Mesendoderm (in vitro differentiated cells): ENCODE results near the gene JAKMIP1.
A peak's percentile ranks its signal among the peaks of the same experiment; 100 is the strongest.

Source experiments
- DNase-seq: peaks from one replicate; pipeline ENCODE4 v3.0.0; 2013
- H2AK5ac ChIP-seq: 2 replicates; pipeline ENCODE4 v1.6.1; 2013; ENCODE audit warnings: low read length, inconsistent platforms
- H2BK120ac ChIP-seq: 2 replicates; pipeline ENCODE4 v1.6.1; 2013; ENCODE audit warnings: low read depth, mild to moderate bottlenecking, low read length, moderate library complexity, mixed read lengths
- H2BK15ac ChIP-seq: replicated peaks from 2 replicates; pipeline ENCODE4 v1.6.1; 2013; ENCODE audit warnings: low read depth, mild to moderate bottlenecking, moderate library complexity
- H2BK5ac ChIP-seq: 2 replicates; pipeline ENCODE4 v1.6.1; 2013; ENCODE audit warnings: low read length, inconsistent platforms
- H3K18ac ChIP-seq: 2 replicates; pipeline ENCODE4 v1.6.1; 2013; ENCODE audit warnings: mild to moderate bottlenecking, low read length, mixed read lengths
- H3K23ac ChIP-seq: one replicate; pipeline ENCODE4 v1.6.1; 2013; ENCODE audit warnings: low read length
- H3K27ac ChIP-seq: 2 replicates; pipeline ENCODE4 v1.5.1; 2013; ENCODE audit warnings: low read depth, mild to moderate bottlenecking, inconsistent platforms, low read length, moderate library complexity
- H3K27me3 ChIP-seq: 2 replicates; pipeline ENCODE4 v1.6.1; 2013; ENCODE audit warnings: low read length, control low read depth, mild to moderate bottlenecking, inconsistent platforms; ENCODE audit not compliant: insufficient read depth, poor library complexity
- H3K36me3 ChIP-seq: 2 replicates; pipeline ENCODE4 v1.6.1; 2013; ENCODE audit warnings: low read length, inconsistent platforms; ENCODE audit not compliant: control insufficient read depth, insufficient read depth
- H3K4ac ChIP-seq: one replicate; pipeline ENCODE4 v1.6.1; 2013; ENCODE audit warnings: low read depth, mild to moderate bottlenecking, low read length, moderate library complexity
- H3K4me1 ChIP-seq: 2 replicates; pipeline ENCODE4 v1.6.1; 2013; ENCODE audit warnings: low read depth, low read length, inconsistent platforms; ENCODE audit not compliant: control insufficient read depth
- H3K4me2 ChIP-seq: 2 replicates; pipeline ENCODE4 v1.6.1; 2013; ENCODE audit warnings: low read length
- H3K4me3 ChIP-seq: 2 replicates; pipeline ENCODE4 v1.5.1; 2013; ENCODE audit warnings: mild to moderate bottlenecking, low read length
- H3K56ac ChIP-seq: one replicate; pipeline ENCODE4 v1.6.1; 2013; ENCODE audit warnings: low read length
- H3K79me1 ChIP-seq: 2 replicates; pipeline ENCODE4 v1.6.1; 2013; ENCODE audit warnings: low read length, inconsistent platforms
- H3K79me2 ChIP-seq: 2 replicates; pipeline ENCODE4 v1.6.1; 2013; ENCODE audit warnings: mild to moderate bottlenecking, low read length; ENCODE audit not compliant: control insufficient read depth, insufficient read depth
- H3K9ac ChIP-seq: 2 replicates; pipeline ENCODE4 v1.6.1; 2013; ENCODE audit warnings: low read length, inconsistent platforms
- H4K5ac ChIP-seq: one replicate; pipeline ENCODE4 v1.6.1; 2013; ENCODE audit warnings: low read length
- H4K8ac ChIP-seq: one replicate; pipeline ENCODE4 v1.6.1; 2013; ENCODE audit warnings: low read depth, mild to moderate bottlenecking, control low read depth, low read length, moderate library complexity
- WGBS: extraction: QIAGEN DNeasy Blood & Tissue Kit; methylation state at CpG from one replicate; pipeline ENCODE4 v1.1.7; 2013; ENCODE audit warnings: low lambda C conversion rate, missing lambda C conversion rate; ENCODE audit not compliant: insufficient coverage; ENCODE audit errors: extremely low coverage; 5-methylcytosine and 5-hydroxymethylcytosine counted together

JAKMIP1 gene

GRCh38 chr4:6197433-6198174 is 2.7 kb downstream of the JAKMIP1 start:
- no peak overlapping the region for H3K4ac ChIP-seq
- H3K9ac ChIP-seq: peak overlapping the region; percentile 79
- H2BK5ac ChIP-seq: peak overlapping the region; percentile 20
- H3K4me2 ChIP-seq: no peak overlapping the region
- H3K79me1 ChIP-seq: peaks cover 8% of the 10 kb centered on the region
- no peak overlapping the region for H3K4me3 ChIP-seq
- no peaks in the 10 kb centered on the region for H3K36me3 ChIP-seq
- H4K5ac ChIP-seq: no peak overlapping the region
- peak overlapping the region; percentile 66 for H3K18ac ChIP-seq
- peaks cover 16% of the 10 kb centered on the region for H3K4me1 ChIP-seq
- no peak overlapping the region for H3K23ac ChIP-seq
- H4K8ac ChIP-seq: no peak overlapping the region
- H3K79me2 ChIP-seq: peaks cover 10% of the 10 kb centered on the region
- H2AK5ac ChIP-seq: no peak overlapping the region
- H2BK15ac ChIP-seq: no peak overlapping the region
- H2BK120ac ChIP-seq: no peak overlapping the region
- WGBS: no CpG with 5 or more reads among the region's 9 CpGs
- peak overlapping the region; percentile 93 for H3K56ac ChIP-seq
- H3K27ac ChIP-seq: no peak overlapping the region
- DNase-seq: no peak
- no peaks in the 10 kb centered on the region for H3K27me3 ChIP-seq

- Histone ChIP-seq H3K56ac (peak overlapping the region; percentile 64), H3K27me3 (no peaks in the 10 kb centered on the region), H3K4me3 (no peak overlapping the region), H3K79me2 (peaks cover 10% of the 10 kb centered on the region), H2BK5ac (peak overlapping the region; percentile 56), H4K5ac (no peak overlapping the region), H3K9ac (no peak overlapping the region), H2BK120ac (no peak overlapping the region), H2BK15ac (no peak overlapping the region), H3K4ac (peak overlapping the region; percentile 7), H3K79me1 (peaks cover 8% of the 10 kb centered on the region), H3K18ac (no peak overlapping the region), H3K23ac (peak overlapping the region; percentile 9), H4K8ac (no peak overlapping the region), H2AK5ac (peak overlapping the region; percentile 73), H3K36me3 (no peaks in the 10 kb centered on the region), H3K4me1 (peaks cover 16% of the 10 kb centered on the region), H3K4me2 (no peak overlapping the region), H3K27ac (peak overlapping the region; percentile 6)
- DNase-seq: no peak
- WGBS: no CpG with 5 or more reads among the region's 11 CpGs
Observed at GRCh38 chr4:6196871-6197270, 3.5 kb downstream of the JAKMIP1 start.

GRCh38 chr4:6196324-6196723 is 4.0 kb downstream of the JAKMIP1 start:
- no CpG with 5 or more reads among the region's 8 CpGs for WGBS
- Histone ChIP-seq H3K79me2 (peaks cover 10% of the 10 kb centered on the region), H2BK15ac (no peak overlapping the region), H3K4me3 (no peak overlapping the region), H3K56ac (peak overlapping the region; percentile 73), H3K27me3 (no peaks in the 10 kb centered on the region), H3K4me1 (peaks cover 14% of the 10 kb centered on the region), H3K27ac (no peak overlapping the region), H3K4me2 (no peak overlapping the region), H3K4ac (no peak overlapping the region), H3K36me3 (no peaks in the 10 kb centered on the region), H3K79me1 (peaks cover 8% of the 10 kb centered on the region), H3K23ac (no peak overlapping the region), H2BK5ac (no peak overlapping the region), H2BK120ac (no peak overlapping the region), H2AK5ac (peak overlapping the region; percentile 3), H4K8ac (no peak overlapping the region), H4K5ac (no peak overlapping the region), H3K18ac (no peak overlapping the region), H3K9ac (peak overlapping the region; percentile 6)
- no peak for DNase-seq

- no peak overlapping the region for H2BK5ac ChIP-seq
Observed at GRCh38 chr4:6195602-6196319, 4.6 kb downstream of the JAKMIP1 start.

GRCh38 chr4:6194458-6195195 is 5.7 kb downstream of the JAKMIP1 start:
- Histone ChIP-seq H3K4me2 (no peak overlapping the region), H3K9ac (no peak overlapping the region), H2AK5ac (no peak overlapping the region), H4K8ac (no peak overlapping the region), H3K36me3 (no peaks in the 10 kb centered on the region), H3K79me1 (peaks cover 15% of the 10 kb centered on the region), H3K56ac (no peak overlapping the region), H4K5ac (no peak overlapping the region), H2BK15ac (no peak overlapping the region), H3K4me3 (no peak overlapping the region), H3K27me3 (no peaks in the 10 kb centered on the region), H3K27ac (no peak overlapping the region), H2BK120ac (no peak overlapping the region), H3K23ac (no peak overlapping the region), H3K79me2 (peaks cover 10% of the 10 kb centered on the region), H3K4me1 (peaks cover 16% of the 10 kb centered on the region), H3K18ac (no peak overlapping the region), H3K4ac (no peak overlapping the region), H2BK5ac (no peak overlapping the region)
- no CpG with 5 or more reads among the region's 12 CpGs for WGBS
- no peak for DNase-seq

More at GRCh38 chr4:6195602-6196319, 4.6 kb downstream of the JAKMIP1 start:
- H3K27me3 ChIP-seq: no peaks in the 10 kb centered on the region
- peak overlapping the region; percentile 73 for H3K56ac ChIP-seq
- no peak overlapping the region for H3K4me2 ChIP-seq
- no peak overlapping the region for H2BK15ac ChIP-seq
- no peak for DNase-seq
- H3K18ac ChIP-seq: no peak overlapping the region
- H3K23ac ChIP-seq: no peak overlapping the region
- H2AK5ac ChIP-seq: no peak overlapping the region
- peaks cover 10% of the 10 kb centered on the region for H3K79me2 ChIP-seq
- H4K8ac ChIP-seq: no peak overlapping the region
- no CpG with 5 or more reads among the region's 12 CpGs for WGBS
- H3K4ac ChIP-seq: no peak overlapping the region
- no peak overlapping the region for H3K27ac ChIP-seq
- peaks cover 14% of the 10 kb centered on the region for H3K4me1 ChIP-seq
- no peak overlapping the region for H4K5ac ChIP-seq
- H3K4me3 ChIP-seq: no peak overlapping the region
- no peaks in the 10 kb centered on the region for H3K36me3 ChIP-seq
- peaks cover 11% of the 10 kb centered on the region for H3K79me1 ChIP-seq
- peak overlapping the region; percentile 6 for H3K9ac ChIP-seq
- no peak overlapping the region for H2BK120ac ChIP-seq
